Measurements from ENCODE around the gene CHSY1.

CHSY1 gene

DNA sequence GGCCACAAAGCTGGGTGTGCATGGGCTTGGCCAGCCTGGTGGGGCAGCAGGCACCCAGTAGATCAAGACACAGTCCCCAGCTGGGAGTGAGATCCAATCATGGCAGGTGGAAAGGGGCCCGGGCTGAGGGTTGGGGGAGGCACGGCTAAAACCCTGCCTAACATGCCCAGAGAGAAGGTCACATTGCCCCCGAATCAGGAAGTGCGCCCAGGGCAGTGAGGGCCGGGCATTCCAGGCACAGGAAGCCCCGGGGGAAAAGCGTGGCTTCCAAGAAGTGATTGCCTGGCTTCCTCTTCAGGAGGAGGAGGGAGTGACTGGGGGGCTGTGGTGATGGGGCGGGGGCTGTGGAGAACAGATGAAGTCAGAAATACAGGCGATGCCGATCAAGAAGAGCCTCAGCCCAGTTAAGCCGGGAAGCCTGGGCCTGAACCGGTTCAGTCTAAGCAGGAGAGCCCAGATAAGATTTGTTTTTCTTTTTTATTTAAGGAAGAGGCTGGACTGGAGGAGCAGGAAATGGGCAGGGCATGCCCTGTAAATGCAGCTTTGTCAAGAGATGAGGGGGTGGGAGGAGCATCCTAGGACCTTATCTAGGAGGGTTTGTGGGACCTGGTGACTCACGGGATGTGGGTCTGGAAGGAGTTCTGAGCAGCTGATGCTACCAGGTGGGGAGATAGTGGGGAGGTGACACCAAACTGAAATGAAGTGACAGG lies 83.9 kb downstream of the CHSY1 start:
- H3F3A ChIP-seq (ENCODE audit: low read depth), result peaks cover 3% of the 10 kb centered on the region; the same call in 1 of the 2 replicates
- H3K79me2 ChIP-seq (ENCODE audit: insufficient read depth, low read length), result peaks cover 9% of the 10 kb centered on the region; the same call in 1 of the 2 replicates
- peaks cover 53% of the 10 kb centered on the region for H3K4me1 ChIP-seq (ENCODE audit: insufficient read depth, low read length, poor library complexity, severe bottlenecking)
- peak overlapping the region; percentile 66 for H3K9ac ChIP-seq (ENCODE audit: low read depth, low read length, poor library complexity, severe bottlenecking)
- H3K27me3 ChIP-seq (ENCODE audit: insufficient read depth, low read length, poor library complexity, severe bottlenecking), result no peaks in the 10 kb centered on the region
- H3K4me2 ChIP-seq (ENCODE audit: low read depth, low read length, poor library complexity, severe bottlenecking), result peak overlapping the region; percentile 74
- no peaks in the 10 kb centered on the region for H4K20me1 ChIP-seq (ENCODE audit: insufficient read depth, low read length, poor library complexity, severe bottlenecking)
- no peaks in the 10 kb centered on the region for H3K36me3 ChIP-seq (ENCODE audit: insufficient read depth, low read length)
- peak overlapping the region; percentile 65 for H3K4me3 ChIP-seq (ENCODE audit: low read length, poor library complexity, severe bottlenecking)
- peak overlapping the region; percentile 20 for H2AFZ ChIP-seq (ENCODE audit: low read length)
- H3K9me2 ChIP-seq (replicated peaks; ENCODE audit: low read depth, low read length), result no peaks in the 10 kb centered on the region
- peaks cover 21% of the 10 kb centered on the region; the same call in 1 of the 2 replicates for H3K9me3 ChIP-seq (ENCODE audit: insufficient read depth, low read depth, low read length)
- no peak for TF ChIP-seq EZH2phosphoT487 (IDR thresholded peaks at IDR 0.05; ENCODE audit: borderline replicate concordance)
- TF ChIP-seq, protein P1, sequence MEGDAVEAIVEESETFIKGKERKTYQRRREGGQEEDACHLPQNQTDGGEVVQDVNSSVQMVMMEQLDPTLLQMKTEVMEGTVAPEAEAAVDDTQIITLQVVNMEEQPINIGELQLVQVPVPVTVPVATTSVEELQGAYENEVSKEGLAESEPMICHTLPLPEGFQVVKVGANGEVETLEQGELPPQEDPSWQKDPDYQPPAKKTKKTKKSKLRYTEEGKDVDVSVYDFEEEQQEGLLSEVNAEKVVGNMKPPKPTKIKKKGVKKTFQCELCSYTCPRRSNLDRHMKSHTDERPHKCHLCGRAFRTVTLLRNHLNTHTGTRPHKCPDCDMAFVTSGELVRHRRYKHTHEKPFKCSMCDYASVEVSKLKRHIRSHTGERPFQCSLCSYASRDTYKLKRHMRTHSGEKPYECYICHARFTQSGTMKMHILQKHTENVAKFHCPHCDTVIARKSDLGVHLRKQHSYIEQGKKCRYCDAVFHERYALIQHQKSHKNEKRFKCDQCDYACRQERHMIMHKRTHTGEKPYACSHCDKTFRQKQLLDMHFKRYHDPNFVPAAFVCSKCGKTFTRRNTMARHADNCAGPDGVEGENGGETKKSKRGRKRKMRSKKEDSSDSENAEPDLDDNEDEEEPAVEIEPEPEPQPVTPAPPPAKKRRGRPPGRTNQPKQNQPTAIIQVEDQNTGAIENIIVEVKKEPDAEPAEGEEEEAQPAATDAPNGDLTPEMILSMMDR (conservative IDR thresholded peaks at IDR 0.05; ENCODE audit: low read length), result no peak

DNA sequence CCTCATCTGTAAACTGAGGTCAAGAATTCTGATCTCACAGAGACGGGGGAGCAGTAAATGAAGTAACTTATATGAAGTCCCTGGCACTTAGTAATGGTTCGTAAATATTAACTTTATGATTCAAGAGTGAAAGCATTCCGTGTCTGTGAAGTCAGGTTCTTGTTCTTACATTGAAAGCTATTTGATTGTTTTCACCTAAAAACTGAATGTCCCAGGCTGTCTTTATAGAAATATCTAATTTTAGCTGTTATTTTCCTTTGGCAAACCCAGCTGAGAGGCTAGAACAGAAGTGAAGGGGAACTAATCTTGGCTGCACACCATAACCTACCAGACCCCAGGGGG lies 84.5 kb downstream of the CHSY1 start:
- H3F3A ChIP-seq (ENCODE audit: low read depth), result peaks cover 3% of the 10 kb centered on the region; the same call in 1 of the 2 replicates
- no peaks in the 10 kb centered on the region for H3K36me3 ChIP-seq (ENCODE audit: insufficient read depth, low read length)
- peak overlapping the region; percentile 74 for H3K4me2 ChIP-seq (ENCODE audit: low read depth, low read length, poor library complexity, severe bottlenecking)
- H3K27me3 ChIP-seq (ENCODE audit: insufficient read depth, low read length, poor library complexity, severe bottlenecking), result no peaks in the 10 kb centered on the region
- H2AFZ ChIP-seq (ENCODE audit: low read length), result peak overlapping the region; percentile 20; the same call in 1 of the 2 replicates
- peak overlapping the region; percentile 66 for H3K9ac ChIP-seq (ENCODE audit: low read depth, low read length, poor library complexity, severe bottlenecking)
- peak overlapping the region; percentile 65 for H3K4me3 ChIP-seq (ENCODE audit: low read length, poor library complexity, severe bottlenecking)
- H3K79me2 ChIP-seq (ENCODE audit: insufficient read depth, low read length), result peaks cover 9% of the 10 kb centered on the region; the same call in 1 of the 2 replicates
- peaks cover 48% of the 10 kb centered on the region for H3K4me1 ChIP-seq (ENCODE audit: insufficient read depth, low read length, poor library complexity, severe bottlenecking)
- H4K20me1 ChIP-seq (ENCODE audit: insufficient read depth, low read length, poor library complexity, severe bottlenecking), result no peaks in the 10 kb centered on the region
- peaks cover 21% of the 10 kb centered on the region; the same call in 1 of the 2 replicates for H3K9me3 ChIP-seq (ENCODE audit: insufficient read depth, low read depth, low read length)
- TF ChIP-seq EZH2phosphoT487 (IDR thresholded peaks at IDR 0.05; ENCODE audit: borderline replicate concordance), result no peak
- TF ChIP-seq, protein P1 (conservative IDR thresholded peaks at IDR 0.05; ENCODE audit: low read length), result no peak
- H3K9me2 ChIP-seq (replicated peaks; ENCODE audit: low read depth, low read length), result no peaks in the 10 kb centered on the region

DNA sequence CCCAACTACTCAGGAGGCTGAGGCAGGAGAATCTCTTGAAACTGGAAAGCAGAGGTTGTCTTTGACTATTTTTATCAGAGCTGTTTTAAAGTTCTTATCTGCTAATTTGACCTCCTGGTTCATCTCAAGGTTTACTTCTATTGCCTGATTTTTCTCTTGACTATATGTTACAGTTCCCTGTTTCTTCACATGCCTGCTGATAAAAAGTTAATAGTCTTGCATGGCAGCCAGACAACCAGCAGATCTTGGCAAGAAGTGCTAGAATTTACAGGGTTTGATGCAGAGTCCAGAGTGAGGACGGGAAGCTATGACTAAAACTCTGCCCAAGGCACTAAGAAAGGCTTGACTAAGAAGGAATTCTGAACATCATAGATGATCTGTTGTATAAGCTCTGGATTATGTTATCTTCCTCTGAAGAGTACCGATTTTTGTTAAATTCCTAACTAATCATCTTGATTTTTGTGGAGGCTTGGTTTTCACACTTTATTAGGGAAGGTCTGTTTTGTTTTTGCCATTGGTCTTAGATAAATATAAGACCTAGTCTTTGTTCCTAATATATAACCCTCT lies 85.9 kb downstream of the CHSY1 start:
- H3K9me3 ChIP-seq (ENCODE audit: insufficient read depth, low read depth, low read length), result peaks cover 21% of the 10 kb centered on the region; the same call in 1 of the 2 replicates
- no peak for TF ChIP-seq EZH2phosphoT487 (IDR thresholded peaks at IDR 0.05; ENCODE audit: borderline replicate concordance)
- TF ChIP-seq, protein P1 (conservative IDR thresholded peaks at IDR 0.05; ENCODE audit: low read length), result no peak
- peaks cover 5% of the 10 kb centered on the region; the same call in 1 of the 2 replicates for H3K79me2 ChIP-seq (ENCODE audit: insufficient read depth, low read length)
- H3K9me2 ChIP-seq (replicated peaks; ENCODE audit: low read depth, low read length), result no peaks in the 10 kb centered on the region
- no peak overlapping the region for H3K4me3 ChIP-seq (ENCODE audit: low read length, poor library complexity, severe bottlenecking)
- peaks cover 3% of the 10 kb centered on the region; the same call in 1 of the 2 replicates for H3F3A ChIP-seq (ENCODE audit: low read depth)
- no peaks in the 10 kb centered on the region for H3K27me3 ChIP-seq (ENCODE audit: insufficient read depth, low read length, poor library complexity, severe bottlenecking)
- no peak overlapping the region for H2AFZ ChIP-seq (ENCODE audit: low read length)
- H3K4me2 ChIP-seq (ENCODE audit: low read depth, low read length, poor library complexity, severe bottlenecking), result no peak overlapping the region
- H3K4me1 ChIP-seq (ENCODE audit: insufficient read depth, low read length, poor library complexity, severe bottlenecking), result peaks cover 34% of the 10 kb centered on the region
- H3K9ac ChIP-seq (ENCODE audit: low read depth, low read length, poor library complexity, severe bottlenecking), result no peak overlapping the region
- H3K36me3 ChIP-seq (ENCODE audit: insufficient read depth, low read length), result no peaks in the 10 kb centered on the region
- no peaks in the 10 kb centered on the region for H4K20me1 ChIP-seq (ENCODE audit: insufficient read depth, low read length, poor library complexity, severe bottlenecking)
